Prostate gland (tissue), 2 donors: Measurements from ENCODE around the gene TPRN. TPM values are rescaled to one million over a fixed set of nuclear protein-coding genes. Genes with fewer than 3 reads are reported as not detected.

ENCODE experiments used
- DNase-seq: peaks from one replicate; pipeline ENCODE4 v3.0.0-alpha.2; 2019; ENCODE audit warnings: low spot score
- H3K27ac ChIP-seq, 2 donors: fragments of 200-600 bp; sonication (generic); 2 replicates each; pipeline ENCODE4 v1.5.1; 2017 to 2019
- H3K27me3 ChIP-seq: fragments of 200-600 bp; sonication (generic); replicated peaks from 2 replicates; pipeline ENCODE4 v1.5.1; 2019; ENCODE audit not compliant: insufficient read depth
- H3K36me3 ChIP-seq, 2 donors: fragments of 200-600 bp; sonication (generic); 1 replicate in 1 of 2; 2 replicates in 1 of 2; pipeline versions ENCODE4 v1.5.1 to v1.8.1; 2017 to 2019
- H3K4me1 ChIP-seq: fragments of 200-600 bp; sonication (generic); replicated peaks from 2 replicates; pipeline ENCODE4 v1.5.1; 2019
- H3K4me3 ChIP-seq, 2 donors: fragments of 200-600 bp; sonication (generic); 2 replicates each; pipeline ENCODE4 v1.5.1; 2017 to 2019
- H3K9me3 ChIP-seq: fragments of 200-600 bp; sonication (generic); 2 replicates; pipeline ENCODE4 v1.5.1; 2017
- POLR2A ChIP-seq: fragments of 450-650 bp; IDR thresholded peaks from one replicate; pipeline ENCODE4 v1.6.1; 2016; ENCODE audit warnings: antibody characterized with exemption, mild to moderate bottlenecking
- POLR2AphosphoS5 ChIP-seq: sonication (generic); formaldehyde crosslinking; IDR thresholded peaks from one replicate; pipeline ENCODE4 v1.6.1; 2017; ENCODE audit warnings: antibody characterized with exemption
- WGBS: methylation state at CpG from one replicate; pipeline ENCODE4 v1.1.5; 2018; 5-methylcytosine and 5-hydroxymethylcytosine counted together
- intact Hi-C: fragments of 100-400 bp; cut with DNase I; formaldehyde crosslinking; loops from one replicate; pipeline ENCODE4 v1.14.2; 2022
- total RNA-seq, 2 donors: library from RNA; depleted of rRNA; stranded (reverse); fragments of >200 nt; gene quantifications; one replicate each; pipeline ENCODE4 v1.1.0, GENCODE V29; 2016
- TF ChIP-seq, protein P1 (sequence below), 4 experiments: fragments of 200-600 bp in 2 of 4; fragments of 450-650 bp in 2 of 4; sonication (generic) in 2 of 4; IDR thresholded peaks; 1 replicate in 3 of 4; 2 replicates in 1 of 4; pipeline ENCODE4 v1.5.1; 2016 to 2019; ENCODE audit warnings: antibody characterized with exemption in 4 of 4, mild to moderate bottlenecking in 2 of 4, moderate library complexity in 2 of 4

The TPRN gene
- total RNA-seq, 2 donors from 2014 or later = 26.1 to 30.4 TPM

DNA sequence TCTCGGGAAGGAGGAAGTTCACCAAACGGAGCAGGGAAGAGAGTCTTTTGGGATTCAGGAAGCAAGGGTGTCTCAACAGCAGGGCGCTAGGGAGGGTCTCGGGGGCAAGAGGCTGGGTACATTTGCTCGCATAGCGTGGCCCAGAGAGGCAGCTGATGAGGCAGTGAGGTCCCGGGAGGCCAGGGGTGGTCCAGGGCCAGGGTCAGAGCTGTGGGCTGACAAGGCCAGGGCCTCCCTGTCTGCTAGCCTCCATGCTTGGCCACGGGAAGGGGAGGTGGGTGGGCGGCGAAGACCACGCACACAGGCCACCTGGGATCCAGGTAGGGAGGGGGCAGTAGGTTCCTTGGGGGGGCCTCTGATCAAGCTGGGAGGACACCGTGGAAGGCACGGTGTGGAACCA lies 11.0 kb upstream of the TPRN start:
- TF ChIP-seq, protein P1, sequence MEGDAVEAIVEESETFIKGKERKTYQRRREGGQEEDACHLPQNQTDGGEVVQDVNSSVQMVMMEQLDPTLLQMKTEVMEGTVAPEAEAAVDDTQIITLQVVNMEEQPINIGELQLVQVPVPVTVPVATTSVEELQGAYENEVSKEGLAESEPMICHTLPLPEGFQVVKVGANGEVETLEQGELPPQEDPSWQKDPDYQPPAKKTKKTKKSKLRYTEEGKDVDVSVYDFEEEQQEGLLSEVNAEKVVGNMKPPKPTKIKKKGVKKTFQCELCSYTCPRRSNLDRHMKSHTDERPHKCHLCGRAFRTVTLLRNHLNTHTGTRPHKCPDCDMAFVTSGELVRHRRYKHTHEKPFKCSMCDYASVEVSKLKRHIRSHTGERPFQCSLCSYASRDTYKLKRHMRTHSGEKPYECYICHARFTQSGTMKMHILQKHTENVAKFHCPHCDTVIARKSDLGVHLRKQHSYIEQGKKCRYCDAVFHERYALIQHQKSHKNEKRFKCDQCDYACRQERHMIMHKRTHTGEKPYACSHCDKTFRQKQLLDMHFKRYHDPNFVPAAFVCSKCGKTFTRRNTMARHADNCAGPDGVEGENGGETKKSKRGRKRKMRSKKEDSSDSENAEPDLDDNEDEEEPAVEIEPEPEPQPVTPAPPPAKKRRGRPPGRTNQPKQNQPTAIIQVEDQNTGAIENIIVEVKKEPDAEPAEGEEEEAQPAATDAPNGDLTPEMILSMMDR (IDR thresholded peaks at IDR 0.05) = no peak
- TF ChIP-seq POLR2AphosphoS5 = no peak
- TF ChIP-seq POLR2A = no peak
- no peak overlapping the region for H3K4me3 ChIP-seq
- WGBS = 80% methylated on average over 13 of the region's 13 CpGs
- H3K4me1 ChIP-seq = peaks cover 4% of the 10 kb centered on the region
- no peaks in the 10 kb centered on the region for H3K9me3 ChIP-seq
- no peaks in the 10 kb centered on the region for H3K36me3 ChIP-seq
- H3K27ac ChIP-seq = no peak overlapping the region
- no peak for DNase-seq
- no peaks in the 10 kb centered on the region for H3K27me3 ChIP-seq
- intact Hi-C loops = no loop called here

DNA sequence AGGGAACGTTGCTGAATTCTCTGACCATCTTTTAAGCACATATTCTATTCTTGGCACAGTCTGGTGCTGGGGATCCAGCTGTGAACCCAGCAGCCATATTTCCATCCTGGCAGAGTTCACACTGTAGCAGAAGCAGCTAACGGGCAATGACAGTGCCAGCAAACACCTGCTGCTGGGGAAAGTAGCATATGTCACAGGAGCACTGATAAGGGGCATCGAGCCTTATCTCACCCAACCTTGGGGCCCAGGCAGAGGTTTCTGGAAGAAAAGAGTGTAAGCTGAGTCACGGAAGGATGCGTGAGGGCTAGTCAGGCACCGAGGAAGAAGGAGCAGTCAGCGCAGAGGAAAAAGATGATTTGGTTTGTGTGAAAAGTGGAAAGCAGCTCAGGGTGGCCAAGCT lies 6.1 kb upstream of the TPRN start:
- intact Hi-C loops = no loop called here
- Histone ChIP-seq H3K9me3 (no peaks in the 10 kb centered on the region), H3K4me1 (peaks cover 24% of the 10 kb centered on the region), H3K27me3 (no peaks in the 10 kb centered on the region), H3K27ac (no peak overlapping the region), H3K4me3 (peak overlapping the region in 1 of 2 donors; percentile 73), H3K36me3 (no peaks in the 10 kb centered on the region)
- WGBS = 84% methylated on average over 7 of the region's 7 CpGs
- no peak for DNase-seq
- TF ChIP-seq POLR2AphosphoS5 (no peak), POLR2A (no peak)
- TF ChIP-seq, protein P1 (IDR thresholded peaks at IDR 0.05) = no peak

DNA sequence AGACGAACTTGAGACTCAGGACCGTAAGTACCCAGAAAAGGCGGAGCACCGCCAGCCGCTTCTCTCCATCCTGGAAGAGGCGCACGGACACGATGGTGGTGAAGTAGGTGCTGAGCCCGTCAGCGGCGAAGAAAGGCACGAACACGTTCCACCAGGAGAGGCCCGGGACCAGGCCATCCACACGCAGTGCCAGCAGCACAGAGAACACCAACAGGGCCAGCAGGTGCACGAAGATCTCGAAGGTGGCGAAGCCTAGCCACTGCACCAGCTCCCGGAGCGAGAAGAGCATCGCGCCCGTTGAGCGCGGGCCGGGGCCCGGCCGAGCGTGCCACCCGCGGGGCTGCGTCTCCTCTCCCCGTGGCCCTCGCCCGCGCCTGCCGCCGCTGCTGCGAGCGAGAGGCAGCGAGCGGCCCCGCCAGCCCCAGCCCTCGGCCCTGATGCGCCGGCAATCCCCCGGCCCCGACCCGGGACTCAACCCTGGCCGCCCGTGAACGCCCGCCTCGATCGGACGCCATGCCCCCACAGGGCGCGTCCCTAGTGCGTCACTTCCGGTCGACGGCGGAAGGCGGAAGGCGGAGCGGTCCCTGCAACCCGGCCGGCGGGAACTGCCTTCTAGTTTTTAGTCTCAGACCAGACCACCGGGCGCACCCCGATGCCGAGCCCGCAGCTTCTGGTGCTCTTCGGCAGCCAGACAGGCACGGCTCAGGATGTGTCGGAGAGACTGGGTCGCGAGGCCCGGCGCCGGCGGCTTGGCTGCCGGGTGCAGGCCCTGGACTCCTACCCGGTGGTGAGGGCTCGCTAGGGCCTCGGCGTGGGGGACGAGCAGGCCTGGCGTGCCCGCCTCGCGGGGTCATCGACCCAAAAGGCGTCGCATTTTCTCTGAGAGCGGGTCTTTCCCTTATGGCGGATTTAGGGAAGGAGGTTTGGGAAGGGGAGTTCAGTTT lies 4.9 kb upstream of the TPRN start, which contains the start of the genes NDOR1 and TMEM203:
NDOR1 (plus strand) TSS at position 575 of the 944 bp plus-strand sequence; CDS start at position 653, 78 bp downstream.
TMEM203 (minus strand) TSS at position 523 of the 944 bp plus-strand sequence; CDS start at position 289, 234 bp downstream.
- WGBS = under 1% methylated on average over 53 of the region's 98 CpGs
- intact Hi-C loops = no loop called here

DNA sequence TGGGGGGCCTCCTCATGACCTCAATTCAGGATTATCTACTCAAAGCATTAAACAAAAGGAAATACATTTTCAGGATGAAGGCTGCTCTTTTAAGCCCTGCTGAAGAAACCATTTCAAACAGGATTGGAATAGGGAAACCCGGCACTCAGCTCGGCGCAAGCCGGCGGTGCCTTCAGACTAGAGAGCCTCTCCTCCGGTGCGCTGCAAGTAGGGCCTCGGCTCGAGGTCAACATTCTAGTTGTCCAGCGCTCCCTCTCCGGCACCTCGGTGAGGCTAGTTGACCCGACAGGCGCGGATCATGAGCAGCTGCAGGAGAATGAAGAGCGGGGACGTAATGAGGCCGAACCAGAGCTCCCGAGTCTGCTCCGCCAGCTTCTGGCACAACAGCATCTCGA lies 4.2 kb upstream of the TPRN start:
- WGBS = 17% methylated on average over 21 of the region's 21 CpGs
- no peaks in the 10 kb centered on the region for H3K36me3 ChIP-seq
- no peak for DNase-seq
- peak overlapping the region; percentile 73 to 75 for H3K4me3 ChIP-seq
- peak overlapping the region; percentile 49 to 72 for H3K27ac ChIP-seq
- TF ChIP-seq, protein P1 (IDR thresholded peaks at IDR 0.05) = no peak
- TF ChIP-seq POLR2AphosphoS5 (no peak), POLR2A (no peak)
- peaks cover 28% of the 10 kb centered on the region for H3K4me1 ChIP-seq
- H3K27me3 ChIP-seq = no peaks in the 10 kb centered on the region
- H3K9me3 ChIP-seq = no peaks in the 10 kb centered on the region
- intact Hi-C loops = no loop called here

More for the DNA sequence above, 4.9 kb upstream of the TPRN start, which contains the start of the genes NDOR1 and TMEM203:
- Histone ChIP-seq H3K27ac (peak within 1 kb of the TSS; percentile 49 to 72), H3K4me3 (peak within 1 kb of the TSS; percentile 73 to 75), H3K36me3 (no peaks in the 10 kb centered on the region), H3K4me1 (peaks cover 27% of the 10 kb centered on the region), H3K27me3 (no peaks in the 10 kb centered on the region), H3K9me3 (no peaks in the 10 kb centered on the region)
- peak; percentile 87 for DNase-seq
- TF ChIP-seq, protein P1 (IDR thresholded peaks at IDR 0.05) = peak in 1 of 4 experiments; percentile 13
- TF ChIP-seq POLR2A = peak; percentile 71
- peak; percentile 96 for TF ChIP-seq POLR2AphosphoS5
